DOHH2 (cell line): Measurements from ENCODE around the gene KRTAP5-2.

Source experiments
- CTCF ChIP-seq: fragments of 200-600 bp; sonication (generic); IDR thresholded peaks from one replicate; pipeline ENCODE4 v1.5.1; 2014; ENCODE audit warnings: antibody characterized with exemption, mild to moderate bottlenecking, low read depth, low read length; ENCODE audit not compliant: poor library complexity, severe bottlenecking
- EZH2phosphoT487 ChIP-seq: fragments of 200-600 bp; sonication (generic); IDR thresholded peaks from 2 replicates; pipeline ENCODE4 v1.6.1; 2017; ENCODE audit warnings: borderline replicate concordance, mild to moderate bottlenecking, antibody characterized with exemption, low read length, moderate library complexity, mixed read lengths

GRCh38 chr11:1553808-1554594 lies 44.1 kb downstream of the KRTAP5-2 start:
- no peak for TF ChIP-seq CTCF
- TF ChIP-seq EZH2phosphoT487: no peak
